Activated B cell treated with CpG ODN at 0.5 μM for 24 hours (primary cell): ENCODE results near the gene PRAME. TPM values are rescaled to one million over a fixed set of nuclear protein-coding genes. Genes with fewer than 3 reads are reported as not detected.
"Not testable (repeated sequence)": the region's sequence is repeated elsewhere in the genome, so short reads cannot be mapped to it uniquely, and the experiment has no call there.

Experiments
- ATAC-seq: fragments of 200-7000 bp; cut with Tn5 transposase; one replicate; pipeline ENCODE4 v1.10.0; 2021; ENCODE audit warnings: low read depth, mild to moderate bottlenecking, moderate library complexity
- CTCF ChIA-PET: fragments of 350-600 bp; sonication (Branson Sonifier 250); formaldehyde crosslinking; loops from one replicate; lab custom pipeline; 2021; ENCODE audit warnings: antibody characterized with exemption; lab: Charles Lee
- POLR2A ChIA-PET: fragments of 350-600 bp; sonication (Branson Sonifier 250); formaldehyde crosslinking; loops from one replicate; lab custom pipeline; 2021; ENCODE audit warnings: antibody characterized with exemption; lab: Charles Lee
- DNase-seq: peaks from one replicate; pipeline ENCODE4 v3.0.0; 2022
- H3K27ac Mint-ChIP-seq: one replicate; pipeline ENCODE4 v1.8.0; 2020; ENCODE audit warnings: mixed read lengths
- H3K27me3 Mint-ChIP-seq: one replicate; pipeline ENCODE4 v1.8.0; 2021; ENCODE audit warnings: mixed read lengths
- H3K36me3 Mint-ChIP-seq: one replicate; pipeline ENCODE4 v1.8.0; 2021; ENCODE audit warnings: low read depth, mixed read lengths
- H3K4me1 Mint-ChIP-seq: one replicate; pipeline ENCODE4 v1.8.0; 2021; ENCODE audit warnings: mixed read lengths
- H3K4me3 Mint-ChIP-seq: one replicate; pipeline ENCODE4 v1.8.0; 2020; ENCODE audit warnings: mild to moderate bottlenecking, mixed read lengths
- H3K9me3 Mint-ChIP-seq: one replicate; pipeline ENCODE4 v1.8.0; 2020; ENCODE audit warnings: mixed read lengths
- CTCF ChIP-seq: fragments of 200-600 bp; IDR thresholded peaks from one replicate; pipeline ENCODE4 v1.8.0; 2022; ENCODE audit warnings: antibody characterized with exemption, mild to moderate bottlenecking
- intact Hi-C: fragments of 100-400 bp; cut with micrococcal nuclease; formaldehyde crosslinking; loops from one replicate; pipeline ENCODE4 v1.15.1; 2024
- total RNA-seq: library from RNA; stranded (reverse); gene quantifications from 2 replicates; pipeline ENCODE4 v1.2.3, GENCODE V29; 2022

The PRAME gene
- total RNA-seq, 1 donor from 2014 or later = not detected

- ATAC-seq (no peak), DNase-seq (no peak)
- Mint-ChIP-seq H3K36me3 (no peaks in the 10 kb centered on the region), H3K27ac (no peak overlapping the region), H3K27me3 (peaks cover 2% of the 10 kb centered on the region), H3K9me3 (no peaks in the 10 kb centered on the region), H3K4me1 (no peaks in the 10 kb centered on the region), H3K4me3 (no peak overlapping the region)
- intact Hi-C loops = no loop called here
- TF ChIP-seq CTCF = no peak
- POLR2A ChIA-PET = no interaction called here
- CTCF ChIA-PET = no interaction called here
These were observed 22.6 kb downstream of the PRAME start for GRCh38 chr22:22536515-22536914.

- no peak overlapping the region for H3K27ac Mint-ChIP-seq
- no peaks in the 10 kb centered on the region for H3K36me3 Mint-ChIP-seq
- no peaks in the 10 kb centered on the region for H3K4me1 Mint-ChIP-seq
- no peak for ATAC-seq
- no peak overlapping the region for H3K4me3 Mint-ChIP-seq
- H3K27me3 Mint-ChIP-seq = peaks cover 2% of the 10 kb centered on the region
- no peak for DNase-seq
- H3K9me3 Mint-ChIP-seq = no peaks in the 10 kb centered on the region
- no peak for TF ChIP-seq CTCF
- intact Hi-C loops = no loop called here
- ChIA-PET CTCF (no interaction called here), POLR2A (no interaction called here)
These were observed 23.4 kb downstream of the PRAME start for GRCh38 chr22:22535662-22536061.

GRCh38 chr22:22534604-22535415 is 24.3 kb downstream of the PRAME start:
- H3K4me3 Mint-ChIP-seq = no peak overlapping the region
- CTCF ChIA-PET = no interaction called here
- no peaks in the 10 kb centered on the region for H3K9me3 Mint-ChIP-seq
- ATAC-seq = no peak
- TF ChIP-seq CTCF = no peak
- no peaks in the 10 kb centered on the region for H3K4me1 Mint-ChIP-seq
- intact Hi-C loops = no loop called here
- no peaks in the 10 kb centered on the region for H3K36me3 Mint-ChIP-seq
- H3K27ac Mint-ChIP-seq = no peak overlapping the region
- POLR2A ChIA-PET = no interaction called here
- H3K27me3 Mint-ChIP-seq = peaks cover 2% of the 10 kb centered on the region
- DNase-seq = no peak

GRCh38 chr22:22533863-22534262 is 25.2 kb downstream of the PRAME start:
- ATAC-seq = no peak
- H3K4me3 Mint-ChIP-seq = no peak overlapping the region
- CTCF ChIA-PET = no interaction called here
- no peaks in the 10 kb centered on the region for H3K4me1 Mint-ChIP-seq
- no peaks in the 10 kb centered on the region for H3K9me3 Mint-ChIP-seq
- no peaks in the 10 kb centered on the region for H3K36me3 Mint-ChIP-seq
- no peak for DNase-seq
- intact Hi-C loops = no loop called here
- POLR2A ChIA-PET = no interaction called here
- H3K27ac Mint-ChIP-seq = no peak overlapping the region
- peaks cover 2% of the 10 kb centered on the region for H3K27me3 Mint-ChIP-seq
- TF ChIP-seq CTCF = no peak

GRCh38 chr22:22533417-22533816 is 25.6 kb downstream of the PRAME start:
- Mint-ChIP-seq H3K4me1 (no peaks in the 10 kb centered on the region), H3K27me3 (peaks cover 2% of the 10 kb centered on the region), H3K27ac (no peak overlapping the region), H3K36me3 (no peaks in the 10 kb centered on the region), H3K4me3 (no peak overlapping the region), H3K9me3 (peaks cover under 1% of the 10 kb centered on the region)
- ChIA-PET POLR2A (no interaction called here), CTCF (no interaction called here)
- no peak for TF ChIP-seq CTCF
- intact Hi-C loops = no loop called here
- ATAC-seq = no peak
- no peak for DNase-seq

GRCh38 chr22:22532547-22533071 is 26.5 kb downstream of the PRAME start:
- CTCF ChIA-PET, POLR2A ChIA-PET, H3K27me3 Mint-ChIP-seq, DNase-seq, ATAC-seq, intact Hi-C loops, H3K27ac Mint-ChIP-seq, H3K4me3 Mint-ChIP-seq, H3K4me1 Mint-ChIP-seq, H3K36me3 Mint-ChIP-seq, H3K9me3 Mint-ChIP-seq: not testable (repeated sequence)
